H1 (cell line): ENCODE data around the gene DPP4. TPM values are rescaled to one million over a fixed set of nuclear protein-coding genes. Genes with fewer than 3 reads are reported as not detected.

Experiments used
- CTCF ChIA-PET: fragments of 300-600 bp; sonication (Branson Sonifier 250); formaldehyde crosslinking; loops from one replicate; lab custom pipeline; 2021; ENCODE audit not compliant: partially characterized antibody; lab: Charles Lee
- POLR2A ChIA-PET: fragments of 300-600 bp; sonication (Branson Sonifier 250); formaldehyde crosslinking; loops from one replicate; lab custom pipeline; 2021; ENCODE audit warnings: inconsistent platforms; ENCODE audit not compliant: partially characterized antibody; lab: Charles Lee
- DNase-seq, 2 experiments: peaks; one replicate each; pipeline versions ENCODE4 v3.0.0 to v3.0.0-alpha.2; 2010 to 2022; ENCODE audit warnings: low spot score in 2 of 2, low read depth in 1 of 2, mixed read lengths in 1 of 2
- FAIRE-seq: peaks from 2 replicates; lab custom pipeline; 2011; peaks lifted over from hg19 to GRCh38; lab: Jason Lieb, UNC
- H2AFZ ChIP-seq: 2 replicates; pipeline ENCODE4 v1.8.1; 2012; ENCODE audit warnings: low read length, inconsistent platforms
- H2AK5ac ChIP-seq: 2 replicates; pipeline ENCODE4 v1.6.1; 2013; ENCODE audit warnings: low read depth, low read length
- H2BK120ac ChIP-seq: replicated peaks from 2 replicates; pipeline ENCODE3; 2013; ENCODE audit warnings: low read depth, low read length, inconsistent platforms
- H2BK12ac ChIP-seq: 2 replicates; pipeline ENCODE4 v1.6.1; 2013; ENCODE audit warnings: low read depth, low read length
- H2BK15ac ChIP-seq: 2 replicates; pipeline ENCODE4 v1.6.1; 2013; ENCODE audit warnings: low read length
- H2BK20ac ChIP-seq: 2 replicates; pipeline ENCODE4 v1.6.1; 2013; ENCODE audit warnings: low read length
- H2BK5ac ChIP-seq: 2 replicates; pipeline ENCODE4 v1.6.1; 2013; ENCODE audit warnings: low read depth, low read length
- H3K14ac ChIP-seq: 2 replicates; pipeline ENCODE4 v1.6.1; 2013; ENCODE audit warnings: inconsistent platforms; ENCODE audit not compliant: insufficient read length
- H3K18ac ChIP-seq: 2 replicates; pipeline ENCODE4 v1.6.1; 2013; ENCODE audit warnings: low read length; ENCODE audit errors: extremely low read depth
- H3K23ac ChIP-seq: 2 replicates; pipeline ENCODE4 v1.6.1; 2013; ENCODE audit warnings: inconsistent platforms; ENCODE audit not compliant: insufficient read length
- H3K23me2 ChIP-seq: 2 replicates; pipeline ENCODE4 v1.6.1; 2013; ENCODE audit warnings: low read depth, low read length
- H3K27ac ChIP-seq: 2 replicates; pipeline ENCODE4 v1.6.1; 2011; ENCODE audit warnings: low read depth, low read length, inconsistent platforms
- H3K27me3 ChIP-seq, 4 experiments: replicated peaks in 1 of 4; 1 replicate in 1 of 4; 2 replicates in 3 of 4; pipeline versions ENCODE4 v1.6.1 to v1.8.1; 2011 to 2013; ENCODE audit warnings: low read length in 3 of 4, mild to moderate bottlenecking in 3 of 4, inconsistent platforms in 2 of 4, mixed read lengths in 2 of 4, moderate library complexity in 1 of 4; ENCODE audit not compliant: control insufficient read depth in 3 of 4, insufficient read depth in 3 of 4; ENCODE audit errors: extremely low read depth in 1 of 4
- H3K36me3 ChIP-seq, 4 experiments: 2 replicates each; pipeline versions ENCODE4 v1.6.1 to v1.8.1; 2011 to 2013; ENCODE audit warnings: mild to moderate bottlenecking in 4 of 4, low read length in 3 of 4, moderate library complexity in 2 of 4, control low read depth in 1 of 4, inconsistent platforms in 1 of 4; ENCODE audit not compliant: insufficient read depth in 4 of 4, control insufficient read depth in 2 of 4
- H3K4ac ChIP-seq: replicated peaks from 2 replicates; pipeline ENCODE3; 2013; ENCODE audit warnings: low read length, low read depth, mixed read lengths, inconsistent platforms; ENCODE audit not compliant: insufficient read length
- H3K4me1 ChIP-seq, 4 experiments: replicated peaks in 1 of 4; 1 replicate in 1 of 4; 2 replicates in 3 of 4; pipeline versions ENCODE4 v1.6.1 to v1.8.1; 2011 to 2013; ENCODE audit warnings: low read length in 3 of 4, inconsistent platforms in 2 of 4, mixed read lengths in 1 of 4; ENCODE audit not compliant: insufficient read depth in 4 of 4, control insufficient read depth in 3 of 4
- H3K4me2 ChIP-seq, 2 experiments: 2 replicates each; pipeline versions ENCODE4 v1.6.1 to v1.8.1; 2011 to 2013; ENCODE audit warnings: low read depth in 2 of 2, low read length in 2 of 2, control low read depth in 1 of 2, inconsistent platforms in 1 of 2, mild to moderate bottlenecking in 1 of 2; ENCODE audit not compliant: insufficient read depth in 1 of 2
- H3K4me3 ChIP-seq, 4 experiments: fragments of 200-600, 300-600 bp in 1 of 4; sonication (generic), shearing (Covaris generic), sonication (Bioruptor Twin) in 1 of 4; 2 replicates each; pipeline versions ENCODE4 v1.5.1 to v1.8.1; 2011 to 2016; ENCODE audit warnings: low read length in 4 of 4, low read depth in 3 of 4, control low read depth in 2 of 4, inconsistent platforms in 2 of 4, mild to moderate bottlenecking in 2 of 4, mixed read lengths in 1 of 4, moderate library complexity in 1 of 4; ENCODE audit not compliant: insufficient read depth in 2 of 4; ENCODE audit errors: extremely low read depth in 1 of 4
- H3K56ac ChIP-seq: replicated peaks from 2 replicates; pipeline ENCODE3; 2013; ENCODE audit warnings: low read depth, mild to moderate bottlenecking, mixed read lengths, low read length, inconsistent platforms; ENCODE audit not compliant: insufficient read length
- H3K79me1 ChIP-seq: 2 replicates; pipeline ENCODE4 v1.6.1; 2013; ENCODE audit warnings: low read depth, low read length, control low read depth
- H3K79me2 ChIP-seq, 2 experiments: 2 replicates each; pipeline versions ENCODE4 v1.6.1 to v1.8.1; 2012 to 2013; ENCODE audit warnings: low read length in 2 of 2, mild to moderate bottlenecking in 2 of 2, inconsistent platforms in 1 of 2; ENCODE audit not compliant: insufficient read depth in 2 of 2, control insufficient read depth in 1 of 2
- H3K9ac ChIP-seq, 4 experiments: replicated peaks in 1 of 4; 1 replicate in 1 of 4; 2 replicates in 3 of 4; pipeline versions ENCODE4 v1.6.1 to v1.8.1; 2011 to 2013; ENCODE audit warnings: low read depth in 3 of 4, low read length in 3 of 4, control low read depth in 2 of 4, mild to moderate bottlenecking in 2 of 4, moderate library complexity in 2 of 4, inconsistent platforms in 1 of 4; ENCODE audit errors: extremely low read depth in 1 of 4
- H3K9me3 ChIP-seq, 2 experiments: 2 replicates each; pipeline versions ENCODE4 v1.6.1 to v1.8.1; 2012 to 2013; ENCODE audit warnings: mild to moderate bottlenecking in 2 of 2, moderate library complexity in 2 of 2, control low read depth in 1 of 2, inconsistent platforms in 1 of 2, low read depth in 1 of 2, low read length in 1 of 2, mixed read lengths in 1 of 2; ENCODE audit not compliant: insufficient read depth in 2 of 2
- H4K20me1 ChIP-seq, 2 experiments: replicated peaks in 1 of 2; 2 replicates each; pipeline versions ENCODE3 to v1.8.1; 2011 to 2013; ENCODE audit warnings: inconsistent platforms in 2 of 2, low read length in 2 of 2, mild to moderate bottlenecking in 1 of 2; ENCODE audit not compliant: insufficient read depth in 2 of 2, control insufficient read depth in 1 of 2
- H4K5ac ChIP-seq: 2 replicates; pipeline ENCODE4 v1.6.1; 2013; ENCODE audit warnings: low read length, low read depth, mixed read lengths, inconsistent platforms; ENCODE audit not compliant: insufficient read length
- H4K8ac ChIP-seq: 2 replicates; pipeline ENCODE4 v1.8.0; 2013; ENCODE audit warnings: mild to moderate bottlenecking, moderate library complexity, low read length, inconsistent platforms; ENCODE audit not compliant: insufficient read depth; ENCODE audit errors: extremely low read depth
- H4K91ac ChIP-seq: replicated peaks from 2 replicates; pipeline ENCODE3; 2013; ENCODE audit warnings: low read length, mixed read lengths, inconsistent platforms; ENCODE audit not compliant: insufficient read length
- CEBPB ChIP-seq: IDR thresholded peaks from 2 replicates; pipeline ENCODE4 v1.6.1; 2012; ENCODE audit warnings: low read depth, low read length
- GTF2F1 ChIP-seq: IDR thresholded peaks from 2 replicates; pipeline ENCODE4 v1.6.1; 2012; ENCODE audit warnings: low read depth, low read length, improper control_type of control experiment, borderline replicate concordance
- HDAC2 ChIP-seq, 2 experiments: fragments of 300-600 bp in 1 of 2; sonication (generic) in 1 of 2; IDR thresholded peaks; 2 replicates each; pipeline ENCODE4 v1.6.1; 2011 to 2012; ENCODE audit warnings: low read depth in 2 of 2, low read length in 2 of 2, mild to moderate bottlenecking in 2 of 2, moderate library complexity in 2 of 2, borderline replicate concordance in 1 of 2, inconsistent platforms in 1 of 2
- KDM5A ChIP-seq: fragments of 200-600 bp; IDR thresholded peaks from 2 replicates; pipeline ENCODE4 v1.7.1; 2012; ENCODE audit warnings: mild to moderate bottlenecking, low read length, inconsistent platforms, mixed read lengths
- PHF8 ChIP-seq: fragments of 200-600 bp; sonication (generic); conservative IDR thresholded peaks from 2 replicates; pipeline ENCODE4 v1.7.1; 2012; ENCODE audit warnings: low read depth, mild to moderate bottlenecking, inconsistent platforms, low read length, moderate library complexity
- RBBP5 ChIP-seq: IDR thresholded peaks from 2 replicates; pipeline ENCODE4 v1.7.1; 2012; ENCODE audit warnings: low read depth, mild to moderate bottlenecking, inconsistent platforms, low read length, moderate library complexity, borderline replicate concordance
- RFX5 ChIP-seq: IDR thresholded peaks from 2 replicates; pipeline ENCODE4 v1.6.1; 2011; ENCODE audit warnings: low read depth, low read length, improper control_type of control experiment, borderline replicate concordance
- SAP30 ChIP-seq: fragments of 300-600 bp; sonication (generic); IDR thresholded peaks from 2 replicates; pipeline ENCODE4 v1.7.1; 2012; ENCODE audit warnings: low read length, moderate library complexity, mild to moderate bottlenecking, inconsistent platforms; ENCODE audit not compliant: insufficient read depth, insufficient replicate concordance
- SIRT6 ChIP-seq: IDR thresholded peaks from one replicate; pipeline ENCODE4 v1.7.1; 2012; ENCODE audit warnings: low read length, inconsistent platforms
- SUZ12 ChIP-seq: fragments of 200-600 bp; sonication (generic); IDR thresholded peaks from 2 replicates; pipeline ENCODE4 v1.6.1; 2012; ENCODE audit warnings: mild to moderate bottlenecking, inconsistent platforms, low read length, moderate library complexity, mixed read lengths
- YY1 ChIP-seq: IDR thresholded peaks from 2 replicates; pipeline ENCODE4 v1.6.1; 2011; ENCODE audit warnings: low read depth, mild to moderate bottlenecking, low read length
- ZNF274 ChIP-seq: IDR thresholded peaks from 2 replicates; pipeline ENCODE4 v1.7.0; 2012; ENCODE audit warnings: low read length, borderline replicate concordance; ENCODE audit errors: extremely low read depth
- WGBS, 2 experiments: shearing (Covaris generic) in 1 of 2; methylation state at CpG; one replicate each; pipeline versions ENCODE4 v1.1.6 to v1.1.7; 2013 to 2015; ENCODE audit warnings: low lambda C conversion rate in 2 of 2, mixed read lengths in 2 of 2, inconsistent platforms in 1 of 2, low coverage in 1 of 2, missing lambda C conversion rate in 1 of 2; ENCODE audit not compliant: insufficient replicate concordance in 2 of 2, insufficient coverage in 1 of 2, insufficient read length in 1 of 2; ENCODE audit errors: extremely low coverage in 1 of 2, missing lambda C conversion rate in 1 of 2; 5-methylcytosine and 5-hydroxymethylcytosine counted together
- polyA plus RNA-seq, 7 experiments: library from polyadenylated mRNA; depleted of rRNA in 3 of 7; stranded (reverse) in 5 of 7; unstranded in 2 of 7; fragments of >200 nt in 5 of 7; fragments of 200-250 nt in 2 of 7; gene quantifications; 1 replicate in 5 of 7; 2 replicates in 1 of 7; 4 replicates in 1 of 7; pipeline versions ENCODE4 v1.2.1 to v1.2.3, GENCODE V29; 2011 to 2013; ENCODE audit warnings: missing spikeins in 2 of 7, mixed read lengths in 2 of 7
- total RNA-seq: library from RNA; stranded (reverse); fragmentation: NEBNext Ultra II Directional; extraction: Animal tissue kit (Norgen Biotek cat#: 25700); gene quantifications from 2 replicates; pipeline ENCODE4 v1.2.1, GENCODE V29; 2021

DPP4 gene
- total and polyA plus RNA-seq, 2 of the 8 experiments (the other 6 are each of a cell fraction or from before 2014, with no cell fraction given) = 1.3 to 3.1 TPM

GRCh38 chr2:162063281-162063680 is 10.7 kb downstream of the DPP4 start:
- Histone ChIP-seq H2BK120ac (no peak overlapping the region), H4K91ac (no peak overlapping the region), H4K5ac (no peak overlapping the region), H2BK15ac (no peak overlapping the region), H3K9me3 (peaks cover 3 to 4% of the 10 kb centered on the region in 2 experiments; a peak in 1 of 4 replicates), H2AK5ac (no peak overlapping the region), H3K9ac (no peak overlapping the region), H3K4me1 (peaks cover 0 to 6% (median under 1%) of the 10 kb centered on the region in 4 experiments; a peak in 3 of 7 replicates), H3K18ac (no peak overlapping the region), H2BK12ac (no peak overlapping the region), H3K4me3 (no peak overlapping the region), H2AFZ (no peak overlapping the region), H3K4me2 (no peak overlapping the region), H3K79me1 (no peaks in the 10 kb centered on the region), H2BK5ac (no peak overlapping the region), H3K4ac (no peak overlapping the region), H3K56ac (no peak overlapping the region), H3K27me3 (no peaks in the 10 kb centered on the region), H4K8ac (no peak overlapping the region), H3K23ac (no peak overlapping the region), H3K79me2 (no peaks in the 10 kb centered on the region), H4K20me1 (no peaks in the 10 kb centered on the region), H3K36me3 (no peaks in the 10 kb centered on the region), H3K23me2 (no peaks in the 10 kb centered on the region), H3K27ac (no peak overlapping the region), H2BK20ac (no peak overlapping the region), H3K14ac (no peak overlapping the region)
- DNase-seq (no peak), FAIRE-seq (no peak)
- ChIA-PET POLR2A (no interaction called here), CTCF (interaction anchor here (0.6 to 0.9 kb wide), 2 partner anchors 74 to 431 kb away, joined by 3 to 6 read pairs; no protein-coding TSS in a partner anchor)
- WGBS, 2 experiments = 86% methylated on average over 2 of the region's 2 CpGs; no CpG with 5 or more reads in 1 of the 2 experiments
- TF ChIP-seq YY1 (no peak), KDM5A (no peak), HDAC2 (IDR thresholded peaks at IDR 0.05; ENCODE audit: borderline replicate concordance in 1 of 2, low read depth in 2 of 2, low read length in 2 of 2) (no peak), SAP30 (no peak), ZNF274 (no peak), CEBPB (no peak), SUZ12 (no peak), GTF2F1 (no peak), SIRT6 (no peak), RBBP5 (no peak), RFX5 (no peak), PHF8 (no peak)
